ENCODE results near the gene TOPORS. TPM values are rescaled to one million over a fixed set of nuclear protein-coding genes. Genes with fewer than 3 reads are reported as not detected.
"Not testable (repeated sequence)": the region's sequence is repeated elsewhere in the genome, so short reads cannot be mapped to it uniquely, and the experiment has no call there.

The TOPORS gene
- total RNA-seq (10 to 100 TPM; 18.8 to 31.8 (median 20.9) TPM), polyA plus RNA-seq (10 to 100 TPM; 15.1 to 20.9 TPM)
- long read RNA-seq, donor 1, full-length matches to known transcripts: 90 of 166 reads
- long read RNA-seq, donor 1, partial matches to known transcripts: 58 of 166 reads
- long read RNA-seq, donor 1, other reads (novel, unspliced or antisense): 18 of 166 reads
- long read RNA-seq, donor 2, full-length matches to known transcripts: 13 of 23 reads
- long read RNA-seq, donor 2, partial matches to known transcripts: 10 of 23 reads
- long read RNA-seq, donor 2, other reads (novel, unspliced or antisense): 0 of 23 reads
- long read RNA-seq, donor 3, full-length matches to known transcripts: 18 of 28 reads
- long read RNA-seq, donor 3, partial matches to known transcripts: 4 of 28 reads
- long read RNA-seq, donor 3, other reads (novel, unspliced or antisense): 6 of 28 reads

- Histone ChIP-seq H3K4me1 (ENCODE audit: insufficient read depth) (no peaks in the 10 kb centered on the region), H3K36me3 (no peaks in the 10 kb centered on the region), H3K4me3 (peak within 1 kb of the TSS; percentile 60), H3K27ac (peak within 1 kb of the TSS; percentile 95 to 99), H3K9me3 (no peaks in the 10 kb centered on the region), H3K27me3 (no peaks in the 10 kb centered on the region)
- TF ChIP-seq POLR2A (IDR thresholded peaks at IDR 0.05) (peak; percentile 83), CTCF (IDR thresholded peaks at IDR 0.05) (no peak)
- intact Hi-C loops (cut with DNase I): loop anchor here in 1 of 4 donors (10.0 kb wide), 1 partner anchor 472 kb away; the partner anchor contains the start of gene DNAJA1
- WGBS, 3 donors: 0% methylated on average over 46 of the region's 46 CpGs
- DNase-seq: peak; percentile 88 to 94 (median 92)
These were observed at the start of gene TOPORS, which contains the start of gene SMIM27 for GRCh38 chr9:32552172-32552872. Gene TOPORS (minus strand): TSS chr9:32552586. CDS start chr9:32552436, 150 bp downstream. Gene SMIM27 (plus strand): TSS chr9:32552327. CDS start chr9:32552435, 108 bp downstream.

GRCh38 chr9:32599021-32599420 lies 46.6 kb upstream of the TOPORS start:
- H3K27ac ChIP-seq; H3K36me3 ChIP-seq; H3K9me3 ChIP-seq; H3K4me1 ChIP-seq (ENCODE audit: insufficient read depth); intact Hi-C loops (cut with DNase I); H3K27me3 ChIP-seq; H3K4me3 ChIP-seq; DNase-seq: not testable (repeated sequence)
- WGBS, 3 donors: 85 to 94% (median 92%) methylated on average over 3 of the region's 3 CpGs

GRCh38 chr9:32596936-32597335 lies 44.5 kb upstream of the TOPORS start:
- H3K4me3 ChIP-seq: no peak overlapping the region
- TF ChIP-seq POLR2A (IDR thresholded peaks at IDR 0.05): no peak
- TF ChIP-seq EP300 (IDR thresholded peaks at IDR 0.05): no peak
- TF ChIP-seq CTCF (IDR thresholded peaks at IDR 0.05): no peak

GRCh38 chr9:32596096-32596865 lies 43.9 kb upstream of the TOPORS start:
- Histone ChIP-seq H3K4me1 (ENCODE audit: insufficient read depth) (no peaks in the 10 kb centered on the region), H3K9me3 (no peaks in the 10 kb centered on the region), H3K36me3 (no peaks in the 10 kb centered on the region), H3K4me3 (no peak overlapping the region), H3K27me3 (no peaks in the 10 kb centered on the region), H3K27ac (no peak overlapping the region)
- intact Hi-C loops (cut with DNase I): no loop called here
- WGBS, 3 donors: 80 to 87% (median 86%) methylated on average over 4 of the region's 4 CpGs
- no peak for DNase-seq
- TF ChIP-seq CTCF (IDR thresholded peaks at IDR 0.05) (no peak), POLR2A (IDR thresholded peaks at IDR 0.05) (no peak), EP300 (IDR thresholded peaks at IDR 0.05) (no peak)

More at GRCh38 chr9:32596936-32597335, 44.5 kb upstream of the TOPORS start:
- no peak overlapping the region for H3K27ac ChIP-seq
- no peaks in the 10 kb centered on the region for H3K9me3 ChIP-seq
- intact Hi-C loops (cut with DNase I): no loop called here
- H3K36me3 ChIP-seq: no peaks in the 10 kb centered on the region
- H3K4me1 ChIP-seq (ENCODE audit: insufficient read depth): no peaks in the 10 kb centered on the region
- DNase-seq: no peak
- H3K27me3 ChIP-seq: no peaks in the 10 kb centered on the region
